Astrocyte (in vitro differentiated cells and primary cell): ENCODE results near the gene ACBD3. TPM values are rescaled to one million over a fixed set of nuclear protein-coding genes. Genes with fewer than 3 reads are reported as not detected.

ENCODE experiments used
- DNase-seq: peaks from one replicate; pipeline ENCODE4 v3.0.0-alpha.2; 2010; ENCODE audit warnings: low read depth
- FAIRE-seq: peaks from 2 replicates; lab custom pipeline; 2011; peaks lifted over from hg19 to GRCh38; lab: Jason Lieb, UNC
- H2AFZ ChIP-seq: 2 replicates; pipeline ENCODE4 v1.6.0; 2012; ENCODE audit warnings: low read depth, low read length, inconsistent platforms
- H3K27ac ChIP-seq: 2 replicates; pipeline ENCODE4 v1.5.1; 2011; ENCODE audit warnings: low read depth, low read length, inconsistent platforms
- H3K27me3 ChIP-seq: 2 replicates; pipeline ENCODE4 v1.6.0; 2011; ENCODE audit warnings: low read length, inconsistent platforms; ENCODE audit not compliant: insufficient read depth
- H3K36me3 ChIP-seq: 2 replicates; pipeline ENCODE4 v1.5.1; 2011; ENCODE audit warnings: low read length, inconsistent platforms; ENCODE audit not compliant: insufficient read depth
- H3K4me1 ChIP-seq: 2 replicates; pipeline ENCODE4 v1.5.1; 2011; ENCODE audit warnings: low read length, inconsistent platforms; ENCODE audit not compliant: insufficient read depth
- H3K4me2 ChIP-seq: 2 replicates; pipeline ENCODE4 v1.6.0; 2012; ENCODE audit warnings: low read length, inconsistent platforms
- H3K4me3 ChIP-seq: 2 replicates; pipeline ENCODE4 v1.5.1; 2011; ENCODE audit warnings: low read depth, mild to moderate bottlenecking, low read length, inconsistent platforms; ENCODE audit not compliant: insufficient read depth
- H3K79me2 ChIP-seq: 2 replicates; pipeline ENCODE4 v1.6.0; 2012; ENCODE audit warnings: mild to moderate bottlenecking, low read length, inconsistent platforms; ENCODE audit not compliant: insufficient read depth
- H3K9ac ChIP-seq: 2 replicates; pipeline ENCODE4 v1.6.0; 2012; ENCODE audit warnings: mild to moderate bottlenecking, low read length, inconsistent platforms
- H3K9me3 ChIP-seq: 2 replicates; pipeline ENCODE4 v1.5.1; 2012; ENCODE audit warnings: low read depth, mild to moderate bottlenecking, low read length, inconsistent platforms; ENCODE audit not compliant: insufficient read depth
- H4K20me1 ChIP-seq: 2 replicates; pipeline ENCODE4 v1.6.0; 2012; ENCODE audit warnings: low read length, inconsistent platforms; ENCODE audit not compliant: insufficient read depth
- H3K27ac Mint-ChIP-seq: one replicate; pipeline ENCODE4 v1.8.0; 2021; ENCODE audit warnings: mild to moderate bottlenecking, mixed read lengths; ENCODE audit not compliant: unreplicated experiment
- H3K27me3 Mint-ChIP-seq: one replicate; pipeline ENCODE4 v1.8.0; 2021; ENCODE audit warnings: low read depth, mixed read lengths; ENCODE audit not compliant: unreplicated experiment
- H3K36me3 Mint-ChIP-seq: one replicate; pipeline ENCODE4 v1.8.0; 2021; ENCODE audit warnings: low read depth, mixed read lengths; ENCODE audit not compliant: unreplicated experiment
- H3K4me1 Mint-ChIP-seq: one replicate; pipeline ENCODE4 v1.8.0; 2021; ENCODE audit warnings: low read depth, mixed read lengths; ENCODE audit not compliant: unreplicated experiment
- H3K4me3 Mint-ChIP-seq: one replicate; pipeline ENCODE4 v1.8.0; 2021; ENCODE audit warnings: mild to moderate bottlenecking, moderate library complexity, mixed read lengths; ENCODE audit not compliant: unreplicated experiment
- H3K9me3 Mint-ChIP-seq: one replicate; pipeline ENCODE4 v1.8.0; 2021; ENCODE audit warnings: mild to moderate bottlenecking, mixed read lengths; ENCODE audit not compliant: unreplicated experiment
- CTCF ChIP-seq: IDR thresholded peaks from 2 replicates; pipeline ENCODE4 v1.5.1; 2011; ENCODE audit warnings: low read depth, mild to moderate bottlenecking, inconsistent platforms, low read length, moderate library complexity; ENCODE audit not compliant: insufficient read depth
- EZH2 ChIP-seq: IDR thresholded peaks from 2 replicates; pipeline ENCODE4 v1.6.1; 2012; ENCODE audit warnings: mild to moderate bottlenecking, low read length, inconsistent platforms; ENCODE audit not compliant: insufficient read depth
- total RNA-seq: library from RNA; stranded (reverse); gene quantifications from 2 replicates; pipeline ENCODE4 v1.2.1, GENCODE V29; 2021

The ACBD3 gene
- total RNA-seq, 1 donor from 2014 or later: 66.7 TPM

- DNase-seq (no peak), FAIRE-seq (no peak)
- Histone ChIP-seq H3K9ac (no peak overlapping the region), H3K4me2 (no peak overlapping the region), H3K4me1 (no peaks in the 10 kb centered on the region), H3K79me2 (peaks cover 41% of the 10 kb centered on the region), H4K20me1 (peaks cover 63% of the 10 kb centered on the region), H3K36me3 (peaks cover 44% of the 10 kb centered on the region), H3K4me3 (no peak overlapping the region), H3K27me3 (no peaks in the 10 kb centered on the region), H3K9me3 (no peaks in the 10 kb centered on the region), H2AFZ (no peak overlapping the region), H3K27ac (no peak overlapping the region)
- Mint-ChIP-seq H3K36me3 (peaks cover 17% of the 10 kb centered on the region), H3K27ac (peak overlapping the region; percentile 31), H3K9me3 (no peaks in the 10 kb centered on the region), H3K4me1 (peaks cover 4% of the 10 kb centered on the region), H3K27me3 (no peaks in the 10 kb centered on the region), H3K4me3 (no peak overlapping the region)
- TF ChIP-seq EZH2: no peak
- TF ChIP-seq CTCF: no peak
Measured at GRCh38 chr1:226154593-226154992, 31.9 kb downstream of the ACBD3 start.

- no peak overlapping the region for H3K27ac ChIP-seq
- no peak overlapping the region for H3K4me2 ChIP-seq
- Mint-ChIP-seq H3K27me3 (no peaks in the 10 kb centered on the region), H3K9me3 (no peaks in the 10 kb centered on the region), H3K4me1 (peaks cover 7% of the 10 kb centered on the region), H3K36me3 (peaks cover 24% of the 10 kb centered on the region), H3K4me3 (no peak overlapping the region), H3K27ac (no peak overlapping the region)
- TF ChIP-seq CTCF (no peak), EZH2 (no peak)
- no peaks in the 10 kb centered on the region for H3K4me1 ChIP-seq
- peaks cover 16% of the 10 kb centered on the region for H3K79me2 ChIP-seq
- no peaks in the 10 kb centered on the region for H3K9me3 ChIP-seq
- no peaks in the 10 kb centered on the region for H3K27me3 ChIP-seq
- peaks cover 56% of the 10 kb centered on the region for H3K36me3 ChIP-seq
- H3K4me3 ChIP-seq: no peak overlapping the region
- H4K20me1 ChIP-seq: peaks cover 46% of the 10 kb centered on the region
- no peak overlapping the region for H2AFZ ChIP-seq
- no peak for DNase-seq
- no peak for FAIRE-seq
- H3K9ac ChIP-seq: no peak overlapping the region
Measured at GRCh38 chr1:226149806-226150205, 36.7 kb downstream of the ACBD3 start.

GRCh38 chr1:226148121-226148648 lies 38.4 kb downstream of the ACBD3 start:
- Histone ChIP-seq H3K27ac (no peak overlapping the region), H4K20me1 (peaks cover 33% of the 10 kb centered on the region), H2AFZ (no peak overlapping the region), H3K36me3 (peaks cover 49% of the 10 kb centered on the region), H3K79me2 (peaks cover 6% of the 10 kb centered on the region), H3K27me3 (no peaks in the 10 kb centered on the region), H3K4me3 (no peak overlapping the region), H3K9me3 (no peaks in the 10 kb centered on the region), H3K4me1 (no peaks in the 10 kb centered on the region), H3K9ac (no peak overlapping the region), H3K4me2 (no peak overlapping the region)
- TF ChIP-seq EZH2 (no peak), CTCF (no peak)
- H3K9me3 Mint-ChIP-seq: no peaks in the 10 kb centered on the region
- H3K27ac Mint-ChIP-seq: no peak overlapping the region
- no peak for FAIRE-seq
- peaks cover 3% of the 10 kb centered on the region for H3K4me1 Mint-ChIP-seq
- H3K27me3 Mint-ChIP-seq: no peaks in the 10 kb centered on the region
- H3K4me3 Mint-ChIP-seq: no peak overlapping the region
- peaks cover 24% of the 10 kb centered on the region for H3K36me3 Mint-ChIP-seq
- no peak for DNase-seq
